PC-9 (cell line): Measurements from ENCODE around the gene RGS3.

ENCODE experiments used
- CTCF ChIP-seq: fragments of 200-600 bp; sonication (generic); conservative IDR thresholded peaks from 2 replicates; pipeline ENCODE4 v1.6.1; 2017; ENCODE audit warnings: mixed run types, antibody characterized with exemption, mild to moderate bottlenecking, moderate library complexity
- EZH2 ChIP-seq: fragments of 200-600 bp; sonication (generic); IDR thresholded peaks from 2 replicates; pipeline ENCODE4 v1.8.0; 2017; ENCODE audit warnings: antibody characterized with exemption, low read depth

- TF ChIP-seq CTCF, result no peak
- TF ChIP-seq EZH2, result no peak
Observed at GRCh38 chr9:113578882-113579282, 115.4 kb downstream of the RGS3 start.
